Activated CD8-positive, alpha-beta memory T cell treated with anti-CD3 and anti-CD28 coated beads for 24 hours (primary cell): ENCODE data around the gene PRKRIP1.
"Not testable (repeated sequence)": the region's sequence is repeated elsewhere in the genome, so short reads cannot be mapped to it uniquely, and the experiment has no call there.

Source experiments
- DNase-seq: peaks from one replicate; pipeline ENCODE4 v3.0.0-alpha.2; 2020

The PRKRIP1 gene, protein sequence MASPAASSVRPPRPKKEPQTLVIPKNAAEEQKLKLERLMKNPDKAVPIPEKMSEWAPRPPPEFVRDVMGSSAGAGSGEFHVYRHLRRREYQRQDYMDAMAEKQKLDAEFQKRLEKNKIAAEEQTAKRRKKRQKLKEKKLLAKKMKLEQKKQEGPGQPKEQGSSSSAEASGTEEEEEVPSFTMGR

DNA sequence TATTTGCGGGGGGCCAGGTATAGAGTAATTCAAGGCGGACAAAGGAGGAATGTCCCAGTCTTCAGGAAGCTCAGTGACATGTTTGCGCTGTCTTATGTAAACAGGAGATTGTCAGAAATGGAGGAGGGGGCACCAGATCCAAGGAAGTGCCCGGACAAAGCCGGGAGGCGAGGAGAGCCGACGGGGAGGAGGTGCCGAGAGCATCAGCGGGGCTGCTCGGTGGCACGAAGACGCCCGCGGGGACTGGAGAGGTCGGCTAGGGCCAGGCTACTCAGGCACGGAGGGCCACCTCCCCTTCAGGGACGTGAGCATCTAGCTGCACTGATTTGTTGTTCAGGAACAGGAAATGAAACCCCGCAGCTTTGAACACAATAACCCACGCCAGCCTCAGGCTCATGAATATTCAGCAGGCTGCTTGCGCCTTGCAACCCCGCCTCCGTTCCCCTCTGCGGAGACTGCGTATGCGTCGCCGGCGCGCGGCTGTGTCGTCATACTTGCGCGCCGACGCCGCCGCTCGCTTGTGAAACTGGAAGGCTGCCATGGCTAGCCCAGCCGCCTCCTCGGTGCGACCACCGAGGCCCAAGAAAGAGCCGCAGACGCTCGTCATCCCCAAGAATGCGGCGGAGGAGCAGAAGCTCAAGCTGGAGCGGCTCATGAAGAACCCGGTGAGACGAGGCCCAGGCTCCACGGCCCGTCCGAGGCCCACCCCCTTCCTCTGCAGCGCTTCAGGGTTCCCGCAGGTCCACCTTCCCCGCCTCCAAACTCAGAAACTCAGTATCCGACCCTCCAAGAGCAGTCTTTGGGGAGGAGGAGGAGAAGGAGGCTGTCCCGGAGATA, at the start of gene PRKRIP1:
Gene PRKRIP1 (plus strand): TSS at position 491 of the 837 bp plus-strand sequence. CDS start 49 bp downstream, at position 540.
- peak; percentile 88 for DNase-seq

- not testable (repeated sequence) for DNase-seq
These were observed 49.2 kb upstream of the PRKRIP1 start for GRCh38 chr7:102346983-102347382.

DNA sequence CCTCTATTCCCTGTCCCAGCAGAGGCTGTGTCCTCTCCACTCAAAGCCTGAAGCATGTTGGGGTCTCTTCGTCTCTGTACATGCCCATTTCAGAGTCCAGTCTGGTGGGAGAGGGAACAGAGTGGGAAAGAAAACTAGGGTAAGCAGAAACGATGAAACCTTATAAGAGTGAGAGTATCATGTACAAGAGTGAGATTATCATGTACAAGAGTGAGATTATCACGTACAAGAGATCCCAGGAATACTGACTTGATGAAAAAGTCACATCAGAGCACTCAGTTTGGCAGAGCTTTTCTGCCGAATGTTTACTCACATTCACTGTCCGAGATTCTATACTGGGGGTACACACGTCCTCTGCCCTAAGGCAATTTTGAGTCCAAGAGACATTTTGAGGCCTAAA, 39.8 kb upstream of the PRKRIP1 start, which contains the start of gene SPDYE6:
Gene SPDYE6 (minus strand): TSS at position 101 of the 400 bp plus-strand sequence. CDS start 421 bp downstream, outside the sequence.
- not testable (repeated sequence) for DNase-seq

DNA sequence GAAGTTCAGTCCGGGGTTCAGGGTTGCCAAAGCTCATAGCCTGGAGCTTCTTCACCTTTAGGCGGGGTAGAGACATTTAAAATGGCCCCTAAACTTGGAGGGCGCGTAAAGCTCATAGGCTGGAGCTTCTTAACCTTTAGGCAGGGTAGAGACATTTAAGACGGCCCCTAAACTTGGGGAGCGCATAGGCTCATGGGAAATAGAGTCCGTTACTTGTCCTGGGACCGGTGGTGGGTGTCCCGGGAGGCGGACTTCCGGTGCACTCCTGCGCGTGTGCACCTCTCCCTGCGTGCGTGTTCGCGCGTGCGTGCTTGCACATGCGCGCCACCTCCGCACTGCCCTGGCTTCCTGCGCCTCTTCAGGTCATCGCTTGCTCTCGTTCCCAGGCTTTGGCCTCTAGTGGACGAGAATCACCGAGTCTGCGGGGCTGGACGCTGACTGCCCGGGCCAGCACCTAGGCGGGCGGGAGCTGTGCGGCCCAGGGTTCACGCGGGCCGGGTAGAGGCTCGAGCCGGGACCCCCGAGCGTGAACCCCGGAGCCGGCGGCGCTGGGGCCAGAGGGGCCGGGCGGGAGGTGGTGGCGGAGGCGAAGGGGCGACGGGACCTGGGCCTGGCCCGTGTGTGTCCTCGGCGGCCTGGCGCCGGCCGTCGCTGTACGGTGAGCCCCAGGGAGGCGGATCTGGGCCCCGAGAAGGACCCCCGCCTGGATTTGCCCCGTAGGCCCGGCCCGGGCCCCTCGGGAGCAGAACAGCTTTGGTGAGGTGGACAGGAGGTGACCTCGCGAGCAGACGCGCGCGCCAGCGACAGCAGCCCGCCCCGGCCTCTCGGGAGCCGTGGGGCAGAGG, 32.4 kb upstream of the PRKRIP1 start:
- peak; percentile 91 for DNase-seq

- DNase-seq, result not testable (repeated sequence)
These were observed 31.7 kb upstream of the PRKRIP1 start for GRCh38 chr7:102364394-102364886.

GRCh38 chr7:102365390-102365789, 30.8 kb upstream of the PRKRIP1 start:
- not testable (repeated sequence) for DNase-seq

DNA sequence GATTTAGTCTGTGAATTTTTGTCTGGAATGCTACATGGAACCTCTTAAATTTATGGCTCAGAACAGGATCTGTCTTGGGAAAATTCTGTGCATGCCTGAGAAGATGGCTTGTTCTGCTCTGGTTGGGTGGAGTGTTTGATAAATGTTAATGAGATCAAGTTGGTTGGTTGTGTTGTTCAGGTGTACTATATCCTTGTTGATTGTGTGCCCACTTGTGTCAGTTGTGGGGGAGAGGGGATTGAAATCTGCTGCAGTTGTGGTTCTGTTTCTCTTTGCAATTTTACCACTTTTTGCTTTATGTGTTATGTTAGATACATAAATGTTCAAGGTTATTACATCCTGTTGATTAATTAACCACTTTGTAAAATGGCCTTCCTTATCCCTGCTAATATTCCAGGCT, 26.1 kb upstream of the PRKRIP1 start:
- DNase-seq, result not testable (repeated sequence)

- DNase-seq, result not testable (repeated sequence)
These were observed 23.4 kb upstream of the PRKRIP1 start for GRCh38 chr7:102372796-102373195.

DNA sequence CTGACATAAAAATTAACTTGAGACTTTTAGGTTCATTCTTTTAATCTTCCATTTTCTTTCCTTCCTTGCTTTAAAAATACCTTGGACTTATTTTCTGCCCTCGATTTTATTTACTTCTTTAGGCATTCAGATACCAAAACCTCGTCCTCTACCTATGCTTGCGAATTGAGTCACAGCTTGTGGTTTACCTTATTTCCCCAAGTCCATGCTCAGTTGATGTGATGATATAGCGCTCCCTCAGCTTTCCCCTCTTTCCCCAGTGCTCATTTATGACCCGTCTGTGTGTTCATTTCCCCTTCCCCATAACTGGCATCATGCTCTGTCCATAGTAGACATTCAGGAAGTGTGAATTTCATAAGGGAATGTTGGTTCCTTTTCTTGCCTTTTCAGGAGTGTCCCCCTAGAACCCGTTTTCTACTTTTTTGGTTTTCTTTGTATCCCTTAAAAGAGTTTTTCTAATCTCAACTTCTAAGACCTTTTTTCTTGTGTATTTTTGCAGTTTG, 19.1 kb upstream of the PRKRIP1 start:
- no peak for DNase-seq

DNA sequence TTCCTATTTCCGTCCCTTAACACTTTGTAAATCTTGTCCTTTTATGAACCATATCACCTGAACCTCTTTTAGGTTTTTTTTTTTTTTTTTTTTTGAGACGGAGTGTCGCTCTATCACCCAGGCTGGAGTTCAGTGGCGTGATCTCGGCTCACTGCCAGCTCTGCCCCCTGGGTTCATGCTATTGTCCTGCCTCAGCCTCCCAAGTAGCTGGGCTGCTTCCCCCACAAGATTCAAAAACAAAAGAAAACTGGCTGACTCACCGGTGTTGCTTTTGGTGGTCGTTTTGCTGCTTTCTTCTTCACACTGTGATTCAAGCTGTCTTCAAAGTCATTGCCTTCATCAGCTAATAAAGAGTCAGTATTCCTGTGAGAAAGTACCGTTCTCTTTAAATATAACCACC, 15.3 kb upstream of the PRKRIP1 start:
- not testable (repeated sequence) for DNase-seq

GRCh38 chr7:102381696-102382425, 14.3 kb upstream of the PRKRIP1 start:
- not testable (repeated sequence) for DNase-seq

- no peak for DNase-seq
These were observed 9.1 kb upstream of the PRKRIP1 start for GRCh38 chr7:102387064-102387463.

GRCh38 chr7:102389810-102390209, 6.4 kb upstream of the PRKRIP1 start:
- DNase-seq, result no peak

DNA sequence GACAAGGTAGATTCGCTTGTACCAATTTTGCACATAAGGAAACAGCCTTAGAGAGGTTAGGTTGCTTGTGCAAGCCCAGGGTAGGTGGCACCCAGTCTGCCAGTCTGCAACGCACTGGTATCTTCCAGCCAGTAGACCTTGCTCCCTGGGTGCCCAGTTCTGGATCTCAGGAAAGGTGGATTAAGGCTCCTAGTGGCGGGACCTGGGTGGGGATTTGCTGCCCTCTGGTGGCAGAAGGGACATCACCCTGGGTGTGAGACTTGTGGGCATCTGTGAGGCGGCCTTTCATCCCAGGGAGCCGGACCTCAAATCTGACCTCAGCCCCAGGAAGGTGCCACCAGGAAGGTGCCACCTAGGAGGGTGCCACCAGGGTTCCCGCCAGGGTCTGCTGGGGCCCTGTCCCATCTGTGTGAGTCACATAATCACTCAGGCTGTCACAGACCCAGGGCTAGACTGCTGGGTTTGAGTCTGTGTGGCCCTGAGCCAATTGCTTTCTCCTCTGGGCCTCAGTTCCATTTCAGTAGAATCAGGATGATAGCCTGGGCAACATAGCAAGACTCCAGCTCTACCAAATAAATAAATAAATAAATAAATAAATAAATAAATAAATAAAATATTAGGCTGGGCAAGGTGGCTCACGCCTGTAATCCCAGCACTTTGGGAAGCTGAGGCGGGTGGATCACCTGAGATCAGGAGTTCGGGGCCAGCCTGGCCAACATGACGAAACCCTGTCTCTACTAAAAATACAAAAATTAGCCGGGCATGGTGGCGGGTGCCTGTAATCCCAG, 5.3 kb upstream of the PRKRIP1 start:
- peak; percentile 88 for DNase-seq

GRCh38 chr7:102392330-102392729, 3.8 kb upstream of the PRKRIP1 start:
- no peak for DNase-seq

DNA sequence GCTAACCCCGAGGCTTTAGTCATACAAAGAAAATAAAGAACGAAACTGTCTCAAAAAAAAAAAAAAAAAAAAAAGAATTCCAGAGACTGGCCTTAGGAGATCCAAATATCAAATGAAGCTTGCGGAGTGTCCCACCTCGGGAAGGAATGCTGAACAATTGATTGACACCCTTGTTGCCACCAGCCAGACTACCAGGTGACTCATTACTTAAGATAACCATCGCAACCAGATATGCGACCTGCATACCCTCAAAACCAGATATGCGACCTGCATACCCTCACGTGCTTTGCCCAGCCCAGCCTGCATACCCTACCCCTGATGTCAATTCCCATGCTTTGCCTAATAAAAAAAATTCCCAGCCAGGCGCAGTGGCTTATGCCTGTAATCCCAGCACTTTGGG, 2.7 kb upstream of the PRKRIP1 start:
- no peak for DNase-seq

- no peak for DNase-seq
These were observed 631 bp upstream of the PRKRIP1 start for GRCh38 chr7:102395592-102395872.

DNA sequence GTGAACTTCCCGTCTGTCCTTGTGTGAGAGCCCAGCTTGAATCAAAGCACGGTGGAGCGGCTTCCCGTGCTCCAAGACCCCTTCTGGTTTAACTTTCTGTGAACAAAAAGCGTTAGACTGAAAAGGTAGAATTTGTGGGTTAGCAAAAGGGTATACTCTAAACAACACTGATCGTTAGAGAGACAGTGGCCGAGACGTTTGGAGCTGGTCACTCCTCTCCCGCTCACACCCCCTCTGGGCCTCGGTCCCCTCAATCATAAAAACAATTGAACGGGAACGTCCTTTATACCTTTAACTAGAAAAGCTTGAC, 502 bp downstream of the PRKRIP1 start:
- no peak for DNase-seq

DNA sequence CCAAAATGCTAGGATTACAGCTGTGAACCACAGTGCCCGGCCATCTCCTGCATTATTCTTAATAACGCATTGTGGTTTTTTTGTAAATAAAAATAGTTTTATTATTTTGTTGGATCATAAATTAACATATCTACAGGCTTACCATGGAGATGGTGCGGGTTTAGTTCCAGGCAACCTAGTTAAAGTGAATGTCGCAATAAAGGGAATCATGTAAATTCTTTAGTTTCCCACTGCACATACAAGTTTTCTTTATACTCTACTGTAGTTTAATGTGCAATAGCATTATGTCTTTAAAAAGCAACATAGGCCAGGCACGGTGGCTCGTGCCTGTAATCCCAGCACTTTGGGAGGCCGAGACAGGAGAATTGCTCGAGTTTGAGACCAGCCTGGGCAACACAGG, 2.4 kb downstream of the PRKRIP1 start:
- no peak for DNase-seq

GRCh38 chr7:102400360-102400759, 4.2 kb downstream of the PRKRIP1 start:
- no peak for DNase-seq

GRCh38 chr7:102403563-102403962, 7.4 kb downstream of the PRKRIP1 start:
- DNase-seq, result no peak
